GM18868 (cell line): ENCODE results near the gene UNK.
"Not testable (repeated sequence)": the region's sequence is repeated elsewhere in the genome, so short reads cannot be mapped to it uniquely, and the experiment has no call there.

ENCODE experiments used
- ATAC-seq: cut with Tn5 transposase; IDR thresholded peaks from one replicate; pipeline ENCODE4 v1.9.1; 2021; ENCODE audit warnings: mild to moderate bottlenecking, moderate library complexity; ENCODE audit not compliant: unreplicated experiment

The UNK gene

DNA sequence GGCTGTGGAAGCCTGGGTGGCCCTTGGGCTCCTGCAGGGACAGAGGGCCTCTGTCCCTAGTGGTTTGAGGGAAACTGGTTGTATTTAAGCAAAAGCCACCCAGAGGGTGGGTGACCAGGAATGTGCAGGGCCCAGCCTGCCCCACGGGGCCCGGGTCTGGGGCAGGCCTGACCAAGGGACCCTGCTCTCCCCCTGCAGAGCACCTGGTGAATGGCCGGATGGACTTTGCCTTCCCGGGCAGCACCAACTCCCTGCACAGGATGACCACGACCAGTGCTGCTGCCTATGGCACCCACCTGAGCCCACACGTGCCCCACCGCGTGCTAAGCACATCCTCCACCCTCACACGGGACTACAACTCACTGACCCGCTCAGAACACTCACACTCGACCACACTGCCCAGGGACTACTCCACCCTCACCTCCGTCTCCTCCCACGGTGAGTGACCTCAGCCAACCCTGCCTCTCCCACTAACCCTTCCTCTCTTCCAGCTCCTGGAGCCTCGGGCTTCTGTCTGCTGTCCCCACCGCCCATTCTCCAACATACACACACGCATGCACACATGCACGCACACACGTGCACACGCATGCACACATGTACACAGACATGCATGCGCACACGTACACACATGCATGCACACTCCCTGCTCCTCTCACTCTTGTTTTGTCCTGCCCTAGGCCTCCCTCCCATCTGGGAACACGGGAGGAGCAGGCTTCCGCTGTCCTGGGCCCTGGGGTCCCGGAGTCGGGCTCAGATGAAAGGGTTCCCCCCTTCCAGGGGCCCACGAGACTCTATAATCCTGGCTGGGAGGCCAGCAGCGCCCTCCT lies 30.0 kb upstream of the UNK start:
- no peak for ATAC-seq

DNA sequence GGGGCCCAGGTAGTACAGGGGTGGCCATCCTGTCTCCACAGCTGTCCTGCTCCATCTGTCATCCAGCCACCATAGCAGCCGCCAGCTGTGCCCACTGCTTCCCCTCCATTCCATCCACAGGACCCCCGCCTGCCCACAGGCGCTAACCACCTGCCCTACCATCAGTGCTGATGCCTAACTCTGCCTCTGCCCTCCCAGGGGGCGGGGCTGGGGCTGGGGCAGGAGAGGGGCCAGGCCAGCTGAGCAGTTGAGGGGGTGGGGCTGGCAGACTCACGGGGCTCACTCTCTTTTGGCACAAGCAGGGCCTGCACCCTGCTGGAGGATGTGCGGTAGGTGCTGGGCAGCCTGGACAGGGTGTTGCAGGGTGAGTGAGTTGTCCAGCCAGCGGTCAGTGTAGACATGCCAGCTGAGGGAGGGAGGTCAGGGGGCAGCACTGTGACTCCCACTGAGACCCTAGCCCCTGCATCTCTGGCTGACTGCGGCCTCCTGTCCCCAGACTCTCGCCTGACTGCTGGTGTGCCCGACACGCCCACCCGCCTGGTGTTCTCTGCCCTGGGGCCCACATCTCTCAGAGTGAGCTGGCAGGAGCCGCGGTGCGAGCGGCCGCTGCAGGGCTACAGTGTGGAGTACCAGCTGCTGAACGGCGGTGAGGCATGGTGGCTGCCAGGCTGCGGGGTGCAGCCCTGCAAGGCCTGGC lies 29.3 kb upstream of the UNK start:
- no peak for ATAC-seq

DNA sequence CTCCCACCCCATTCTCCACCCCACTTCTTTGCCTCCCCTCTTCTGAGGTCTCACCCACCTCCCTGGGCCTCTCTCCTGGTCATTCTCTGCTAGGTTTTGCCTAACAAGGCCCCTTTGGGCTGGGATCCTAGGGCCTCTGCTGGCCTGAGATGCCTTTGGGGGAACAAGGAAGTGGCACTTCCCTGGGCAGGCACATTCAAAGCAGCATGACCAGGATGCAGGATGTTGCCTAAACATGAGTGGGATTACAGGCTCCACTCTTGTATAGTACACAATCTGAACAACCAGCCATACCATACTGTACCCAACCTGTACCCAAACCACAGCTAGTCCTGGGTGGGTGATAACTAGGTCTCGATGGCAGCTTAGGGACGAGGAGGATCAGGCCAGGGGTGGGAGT lies 28.6 kb upstream of the UNK start:
- no peak for ATAC-seq

DNA sequence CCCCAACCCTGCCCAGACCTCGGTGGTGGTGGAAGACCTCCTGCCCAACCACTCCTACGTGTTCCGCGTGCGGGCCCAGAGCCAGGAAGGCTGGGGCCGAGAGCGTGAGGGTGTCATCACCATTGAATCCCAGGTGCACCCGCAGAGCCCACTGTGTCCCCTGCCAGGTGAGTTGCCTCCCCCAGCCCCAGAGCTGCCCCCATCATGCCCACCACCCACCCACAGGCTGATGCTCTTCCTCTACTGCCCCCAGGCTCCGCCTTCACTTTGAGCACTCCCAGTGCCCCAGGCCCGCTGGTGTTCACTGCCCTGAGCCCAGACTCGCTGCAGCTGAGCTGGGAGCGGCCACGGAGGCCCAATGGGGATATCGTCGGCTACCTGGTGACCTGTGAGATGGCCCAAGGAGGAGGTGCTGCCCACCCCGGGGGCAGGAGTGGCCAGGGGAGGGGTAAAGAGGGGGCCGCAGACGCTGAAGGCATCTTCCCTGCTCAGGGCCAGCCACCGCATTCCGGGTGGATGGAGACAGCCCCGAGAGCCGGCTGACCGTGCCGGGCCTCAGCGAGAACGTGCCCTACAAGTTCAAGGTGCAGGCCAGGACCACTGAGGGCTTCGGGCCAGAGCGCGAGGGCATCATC lies 28.0 kb upstream of the UNK start:
- ATAC-seq = no peak

DNA sequence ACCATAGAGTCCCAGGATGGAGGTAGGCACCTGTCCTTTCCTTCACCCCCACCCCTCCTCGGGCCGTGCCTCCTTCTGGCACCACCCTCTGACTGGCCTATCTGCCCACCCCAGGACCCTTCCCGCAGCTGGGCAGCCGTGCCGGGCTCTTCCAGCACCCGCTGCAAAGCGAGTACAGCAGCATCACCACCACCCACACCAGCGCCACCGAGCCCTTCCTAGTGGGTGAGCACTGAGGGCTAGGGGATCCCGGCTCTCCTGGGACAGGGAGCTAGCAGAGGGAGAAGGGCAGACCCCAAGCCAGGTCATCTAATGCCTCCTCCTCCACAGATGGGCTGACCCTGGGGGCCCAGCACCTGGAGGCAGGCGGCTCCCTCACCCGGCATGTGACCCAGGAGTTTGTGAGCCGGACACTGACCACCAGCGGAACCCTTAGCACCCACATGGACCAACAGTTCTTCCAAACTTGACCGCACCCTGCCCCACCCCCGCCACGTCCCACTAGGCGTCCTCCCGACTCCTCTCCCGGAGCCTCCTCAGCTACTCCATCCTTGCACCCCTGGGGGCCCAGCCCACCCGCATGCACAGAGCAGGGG lies 27.4 kb upstream of the UNK start:
- no peak for ATAC-seq

- ATAC-seq = no peak
Measured at GRCh38 chr17:75758131-75758905, 26.3 kb upstream of the UNK start.

DNA sequence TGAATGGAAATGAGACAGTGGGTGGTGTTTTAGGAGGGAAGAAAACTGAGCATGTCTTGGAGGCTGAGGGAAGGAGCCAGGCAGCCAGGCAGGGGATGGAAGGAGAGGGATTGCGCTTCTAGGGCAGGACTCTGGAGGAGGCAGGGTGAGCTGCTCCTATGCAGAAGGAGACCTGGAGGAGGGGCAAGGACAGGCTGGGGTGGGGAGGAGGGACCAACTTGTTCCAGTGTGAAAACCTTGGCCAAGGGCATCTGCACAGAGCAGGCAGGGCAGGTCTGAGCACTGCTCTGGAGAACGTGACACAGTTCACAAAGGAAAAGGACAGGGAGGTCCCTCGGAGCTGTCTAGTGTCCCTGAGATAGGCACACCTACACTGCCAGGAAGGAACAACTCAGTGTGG lies 25.1 kb upstream of the UNK start:
- ATAC-seq = no peak

DNA sequence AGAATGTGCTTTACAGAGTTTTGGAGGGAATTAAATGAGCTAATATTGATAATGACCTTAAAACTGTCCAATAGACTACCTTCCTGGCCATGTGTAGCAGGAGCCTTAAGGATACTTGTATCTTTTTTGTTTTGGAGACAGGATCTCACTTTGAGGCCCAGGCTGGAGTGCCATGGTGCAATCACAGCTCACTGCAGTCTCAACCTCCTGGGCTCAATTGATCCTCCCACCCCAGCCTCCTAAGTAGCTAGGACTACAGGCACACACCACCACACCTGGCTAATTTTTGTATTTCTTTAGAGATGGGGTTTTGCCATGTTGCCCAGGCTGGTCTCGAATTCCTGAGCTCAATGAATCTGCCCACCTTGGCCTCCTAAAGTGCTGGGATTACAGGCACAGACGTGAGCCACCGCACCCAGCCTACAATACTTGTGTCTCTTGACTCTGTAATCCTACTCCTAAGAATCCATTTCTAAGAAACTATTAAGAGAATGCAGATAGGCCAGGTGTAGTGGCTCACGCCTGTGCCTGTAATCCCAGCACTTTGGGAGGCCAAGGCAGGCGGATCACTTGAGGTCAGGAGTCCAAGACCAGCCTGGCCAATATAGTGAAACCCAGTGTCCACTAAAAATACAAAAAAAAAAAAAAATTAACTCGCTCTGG lies 24.5 kb upstream of the UNK start:
- not testable (repeated sequence) for ATAC-seq

DNA sequence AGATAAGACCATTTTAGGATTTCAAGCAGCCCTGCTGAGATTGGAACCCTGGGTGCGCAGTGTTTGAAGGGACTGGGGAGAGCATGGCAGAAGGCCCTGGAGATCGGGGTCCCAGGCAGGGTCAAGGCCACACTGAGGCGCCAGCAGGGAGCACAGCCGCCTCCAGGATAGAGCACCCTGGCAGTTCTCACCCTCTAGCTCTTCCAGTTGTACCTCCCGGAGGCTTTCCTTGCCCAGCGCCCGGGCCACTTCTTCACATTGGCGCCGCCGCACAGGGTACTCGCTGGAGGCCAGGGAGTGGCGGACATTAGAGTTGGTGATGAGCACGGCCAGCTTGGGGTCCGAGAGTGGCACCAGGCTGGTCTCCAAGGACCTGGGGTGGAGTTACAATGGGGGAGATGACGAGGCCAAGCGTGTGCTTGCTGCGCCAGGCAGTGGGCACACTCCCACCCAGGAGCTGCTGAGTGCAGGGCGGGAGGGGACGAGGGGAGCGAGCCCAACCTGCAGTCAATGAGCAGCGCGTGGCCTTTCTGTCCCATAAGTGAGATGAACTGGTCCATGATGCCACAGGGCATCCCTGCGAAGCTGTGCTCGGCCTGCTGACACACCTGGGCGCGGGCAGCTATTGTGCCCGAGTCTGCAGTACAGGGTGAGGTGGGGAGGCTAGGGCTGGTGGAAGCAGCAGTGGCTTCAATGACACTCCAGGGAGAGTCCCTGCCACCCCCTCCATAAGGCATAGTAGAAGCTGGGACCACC lies 21.9 kb upstream of the UNK start:
- no peak for ATAC-seq

- ATAC-seq = no peak
Measured at GRCh38 chr17:75763269-75763607, 21.4 kb upstream of the UNK start.

DNA sequence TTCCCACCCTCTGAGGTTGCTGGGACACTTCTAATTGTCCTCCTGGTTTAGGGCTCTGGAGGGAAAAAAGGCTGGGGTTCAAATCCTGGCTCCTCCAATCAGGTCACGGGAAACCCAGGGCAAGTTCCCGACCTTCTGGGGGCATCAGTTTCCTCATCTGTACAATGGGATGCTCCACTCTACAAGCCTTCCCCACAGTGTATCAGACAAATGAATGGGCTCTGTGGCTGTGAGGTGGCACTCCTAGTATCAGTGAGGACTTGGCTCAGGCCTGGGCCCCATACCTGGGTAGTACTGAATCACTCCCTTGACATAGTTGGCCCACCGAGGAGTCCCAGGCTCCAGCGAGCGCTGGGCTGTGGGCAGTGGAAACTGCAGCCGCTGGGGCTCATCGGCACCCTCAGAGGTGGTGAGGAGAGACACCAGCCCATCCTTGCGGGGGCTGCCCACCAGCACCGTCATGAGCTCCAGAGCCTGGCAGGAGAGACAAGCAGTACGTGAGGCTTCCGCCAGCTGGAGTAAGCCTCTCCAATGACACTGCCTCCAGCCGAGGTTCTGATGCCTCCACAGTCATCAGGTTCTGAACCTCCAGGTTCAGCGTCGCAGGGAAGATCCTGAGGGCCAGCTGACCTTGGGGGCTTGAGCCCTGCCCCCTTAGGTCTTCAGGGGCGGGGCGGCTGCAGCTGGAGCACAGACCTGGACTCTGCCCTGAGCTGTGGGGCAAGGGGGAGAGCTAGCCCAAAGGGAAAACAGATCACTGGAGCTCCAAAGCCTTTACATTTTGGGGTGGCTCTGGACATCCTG lies 20.8 kb upstream of the UNK start:
- no peak for ATAC-seq

DNA sequence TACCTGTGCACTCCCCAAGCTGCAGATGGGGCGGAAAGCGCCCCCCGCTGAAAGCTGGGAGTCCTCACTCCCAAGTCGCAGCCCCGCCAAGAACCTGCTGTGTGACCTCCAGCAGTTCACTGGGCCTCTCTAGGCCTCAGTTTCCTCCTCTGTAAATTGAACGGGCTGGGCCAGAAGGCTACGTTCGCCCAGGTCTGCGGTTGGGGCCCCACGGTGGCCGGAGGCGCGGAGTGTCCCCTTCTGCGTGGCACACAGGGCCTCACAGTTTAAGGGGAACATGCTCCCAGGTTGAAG lies 20.2 kb upstream of the UNK start:
- ATAC-seq = no peak

GRCh38 chr17:75764711-75765421 lies 19.7 kb upstream of the UNK start, which contains the start of gene GALK1:
Gene GALK1, minus strand, starts transcription at chr17:75765192. Its CDS starts 56 bp downstream, at chr17:75765136.
- peak; percentile 74 for ATAC-seq

DNA sequence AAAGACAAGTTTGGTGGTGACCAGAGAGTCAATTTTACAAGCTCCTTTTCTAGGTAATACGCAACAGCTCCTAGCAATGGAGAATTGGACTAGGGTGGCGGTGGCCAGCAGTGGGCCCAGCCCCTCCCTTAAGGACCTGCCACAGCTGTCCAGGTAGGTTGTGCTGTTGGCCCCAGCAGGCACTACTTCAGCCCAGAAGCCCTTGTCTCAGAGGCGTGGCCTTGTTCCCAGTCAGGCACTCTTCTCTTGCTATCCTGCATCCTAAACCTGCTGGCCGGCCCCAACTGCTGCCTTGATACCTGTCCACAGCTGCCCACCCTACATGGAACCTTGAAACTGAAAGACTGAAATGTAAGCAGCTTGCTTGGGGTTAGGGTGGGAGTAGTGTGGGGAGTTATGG lies 18.6 kb upstream of the UNK start:
- no peak for ATAC-seq

DNA sequence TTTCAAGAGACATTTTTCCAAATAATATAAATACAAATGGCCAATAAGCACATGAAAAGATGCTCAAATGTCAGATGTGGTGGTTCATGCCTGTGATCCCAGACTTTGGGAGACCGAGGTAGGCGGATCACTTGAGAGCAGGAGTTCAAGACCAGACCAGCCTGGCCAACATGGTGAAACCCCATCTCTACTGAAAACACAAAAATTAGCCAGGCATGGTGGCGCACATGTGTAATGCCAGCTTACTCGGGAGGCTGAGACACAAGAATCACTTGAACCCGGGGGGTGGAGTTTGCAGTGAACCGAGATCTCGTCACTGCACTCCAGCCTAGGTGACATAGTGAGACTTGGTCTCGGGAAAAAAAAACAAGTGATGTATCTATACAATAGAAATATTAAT lies 16.7 kb upstream of the UNK start:
- no peak for ATAC-seq

- no peak for ATAC-seq
Measured at GRCh38 chr17:75769536-75769935, 15.1 kb upstream of the UNK start.

DNA sequence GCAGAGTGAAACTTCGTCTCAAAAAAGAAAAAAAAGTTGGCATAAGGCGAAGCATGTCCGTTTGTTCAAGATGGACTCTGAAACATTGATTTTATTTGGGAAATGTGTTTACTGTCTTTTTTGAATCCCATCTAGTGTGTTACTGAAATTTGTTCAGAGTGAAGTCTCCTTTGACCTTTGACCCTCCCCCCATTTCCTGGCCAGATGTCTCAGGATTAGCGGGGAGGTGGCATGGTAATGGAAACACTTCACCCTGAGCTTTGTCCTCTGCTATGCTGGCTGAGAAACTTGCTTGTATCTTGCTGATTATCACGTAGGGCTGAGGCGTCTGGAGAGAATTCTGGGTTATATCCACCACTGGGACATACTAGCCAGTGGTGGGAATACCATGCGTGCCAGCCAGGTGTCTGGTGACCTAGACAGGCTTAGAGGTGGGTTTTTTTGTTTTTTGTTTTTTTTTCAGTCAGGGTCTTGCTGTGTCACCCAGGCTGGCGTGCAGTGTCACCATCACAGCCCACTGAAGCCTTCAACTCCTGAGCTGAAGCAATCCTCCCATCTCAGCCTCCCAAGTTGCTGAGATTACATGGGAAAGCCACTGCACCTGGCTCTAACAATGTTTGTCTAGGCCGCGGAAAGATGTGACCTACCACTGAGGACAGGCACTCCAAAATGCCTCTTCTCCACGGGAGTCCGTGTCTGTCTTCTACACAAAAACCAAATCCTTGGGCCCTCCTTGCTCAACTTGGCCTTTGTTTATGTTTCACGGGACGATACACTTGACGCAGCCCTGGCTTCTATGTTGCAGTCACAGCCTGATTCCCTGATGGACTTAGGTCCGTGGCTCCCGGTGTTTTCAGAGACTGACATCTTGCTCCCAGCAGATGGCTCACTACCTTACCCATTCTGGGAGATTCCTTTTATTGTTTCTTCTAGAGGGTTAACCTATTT lies 13.0 kb upstream of the UNK start:
- no peak for ATAC-seq
